ENCODE measurements around the gene MYO9A.
"Not testable (repeated sequence)": the region's sequence is repeated elsewhere in the genome, so short reads cannot be mapped to it uniquely, and the experiment has no call there.

MYO9A gene

DNA sequence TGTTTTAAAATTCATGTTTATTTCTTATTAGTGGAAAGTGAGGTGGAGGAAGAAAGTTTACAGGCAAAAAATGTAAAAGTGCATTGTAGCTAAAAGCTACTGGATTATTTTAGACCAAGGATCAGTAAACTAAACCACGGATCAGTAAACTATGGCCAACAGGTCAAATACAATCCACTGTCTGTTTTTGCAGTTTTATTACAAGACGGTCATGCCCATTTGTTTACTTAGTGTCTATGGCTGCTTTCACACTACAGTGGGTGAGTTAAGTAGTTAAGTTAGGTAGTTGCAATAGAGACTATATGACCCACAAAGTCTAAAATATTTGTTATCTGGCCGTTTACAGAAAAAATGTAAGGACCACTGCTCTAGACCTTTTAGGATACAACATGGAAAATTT lies 225.6 kb downstream of the MYO9A start:
- H3K4me3 ChIP-seq (ENCODE audit: insufficient read depth, low read depth, low read length) = no peak overlapping the region
- H3K36me3 ChIP-seq (ENCODE audit: control insufficient read depth, insufficient read depth, low read length) = no peaks in the 10 kb centered on the region
- no peaks in the 10 kb centered on the region for H3K4me1 ChIP-seq (ENCODE audit: control insufficient read depth, insufficient read depth, low read length)
- H3K9me3 ChIP-seq (ENCODE audit: control insufficient read depth, low read length) = no peaks in the 10 kb centered on the region
- no peak overlapping the region for H3K27ac ChIP-seq (ENCODE audit: insufficient read depth, low read depth, low read length, poor library complexity, severe bottlenecking)
- WGBS, 2 experiments = 93 to 97% methylated on average over 3 of the region's 3 CpGs
- H3K27me3 ChIP-seq (ENCODE audit: control insufficient read depth, insufficient read depth, low read length, poor library complexity, severe bottlenecking) = no peaks in the 10 kb centered on the region

DNA sequence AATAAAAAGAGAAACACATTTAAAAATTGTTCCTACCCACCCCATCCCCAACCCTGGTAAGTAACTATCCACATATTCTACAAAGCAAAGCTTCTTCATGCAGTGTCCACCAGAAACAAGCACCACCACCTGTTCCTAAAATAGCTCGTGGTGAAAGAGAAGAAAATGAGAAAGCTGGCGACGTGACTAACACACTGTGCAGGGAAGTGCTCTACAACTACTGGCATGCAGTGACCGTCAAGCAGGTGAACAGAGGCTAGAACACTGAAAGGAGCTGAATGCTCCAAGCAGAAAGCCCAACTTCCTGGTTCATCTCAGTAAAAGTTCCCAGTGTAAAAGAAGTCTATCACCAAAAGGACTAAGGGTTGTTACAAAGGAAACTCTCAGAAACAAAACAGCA lies 226.9 kb downstream of the MYO9A start:
- Histone ChIP-seq H3K27ac (ENCODE audit: insufficient read depth, low read depth, low read length, poor library complexity, severe bottlenecking) (no peak overlapping the region), H3K4me1 (ENCODE audit: control insufficient read depth, insufficient read depth, low read length) (no peaks in the 10 kb centered on the region), H3K4me3 (ENCODE audit: insufficient read depth, low read depth, low read length) (no peak overlapping the region), H3K27me3 (ENCODE audit: control insufficient read depth, insufficient read depth, low read length, poor library complexity, severe bottlenecking) (no peaks in the 10 kb centered on the region), H3K36me3 (ENCODE audit: control insufficient read depth, insufficient read depth, low read length) (no peaks in the 10 kb centered on the region), H3K9me3 (ENCODE audit: control insufficient read depth, low read length) (no peaks in the 10 kb centered on the region)
- WGBS, 2 experiments = 93 to 95% methylated on average over 4 of the region's 4 CpGs

DNA sequence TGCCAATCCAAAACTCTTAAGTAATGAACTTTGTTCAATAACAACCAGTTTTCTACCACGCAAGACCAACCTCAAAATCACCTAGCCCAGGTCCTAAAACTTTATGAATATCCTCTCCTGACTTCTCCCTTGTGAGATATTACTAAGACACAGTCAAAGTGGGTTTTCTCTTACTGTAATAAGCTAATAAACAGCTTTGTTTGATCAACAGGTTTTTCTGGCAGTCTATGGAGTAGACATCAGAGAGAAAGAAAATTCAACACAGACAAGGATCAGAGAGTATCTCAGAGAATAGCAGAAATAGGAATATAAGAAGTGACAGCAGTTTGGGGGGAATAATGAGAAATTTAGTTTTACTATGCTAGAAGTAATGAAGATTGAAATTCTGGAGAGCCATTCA lies 228.0 kb downstream of the MYO9A start:
- no peak overlapping the region for H3K4me3 ChIP-seq (ENCODE audit: insufficient read depth, low read depth, low read length)
- 90 to 100% methylated on average over 1 of the region's 1 CpG for WGBS, 2 experiments
- H3K27ac ChIP-seq (ENCODE audit: insufficient read depth, low read depth, low read length, poor library complexity, severe bottlenecking) = no peak overlapping the region
- H3K9me3 ChIP-seq (ENCODE audit: control insufficient read depth, low read length) = no peaks in the 10 kb centered on the region
- no peaks in the 10 kb centered on the region for H3K27me3 ChIP-seq (ENCODE audit: control insufficient read depth, insufficient read depth, low read length, poor library complexity, severe bottlenecking)
- H3K36me3 ChIP-seq (ENCODE audit: control insufficient read depth, insufficient read depth, low read length) = no peaks in the 10 kb centered on the region
- H3K4me1 ChIP-seq (ENCODE audit: control insufficient read depth, insufficient read depth, low read length) = no peaks in the 10 kb centered on the region

DNA sequence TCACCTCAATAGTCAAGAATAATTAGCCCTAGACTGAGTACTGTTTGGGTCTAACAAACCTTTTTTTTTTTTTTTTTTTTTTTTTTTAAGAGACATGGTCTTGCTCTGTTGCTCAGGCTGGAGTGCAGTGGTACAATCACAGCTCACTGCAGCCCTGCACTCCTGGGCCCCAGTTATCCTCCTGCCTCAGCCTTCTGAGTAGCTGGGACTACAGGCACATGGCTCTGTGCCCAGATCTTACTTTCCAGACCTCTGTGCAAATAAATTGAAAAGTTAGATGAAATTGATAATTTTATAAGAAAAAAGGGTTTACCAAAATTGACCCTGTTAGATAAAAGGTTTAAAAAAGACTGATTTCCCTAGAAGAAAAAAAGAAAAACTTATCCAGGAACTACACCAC lies 228.6 kb downstream of the MYO9A start:
- Histone ChIP-seq H3K4me1 (ENCODE audit: control insufficient read depth, insufficient read depth, low read length) (no peaks in the 10 kb centered on the region), H3K9me3 (ENCODE audit: control insufficient read depth, low read length) (no peaks in the 10 kb centered on the region), H3K27me3 (ENCODE audit: control insufficient read depth, insufficient read depth, low read length, poor library complexity, severe bottlenecking) (no peaks in the 10 kb centered on the region), H3K27ac (ENCODE audit: insufficient read depth, low read depth, low read length, poor library complexity, severe bottlenecking) (no peak overlapping the region), H3K36me3 (ENCODE audit: control insufficient read depth, insufficient read depth, low read length) (no peaks in the 10 kb centered on the region), H3K4me3 (ENCODE audit: insufficient read depth, low read depth, low read length) (no peak overlapping the region)

DNA sequence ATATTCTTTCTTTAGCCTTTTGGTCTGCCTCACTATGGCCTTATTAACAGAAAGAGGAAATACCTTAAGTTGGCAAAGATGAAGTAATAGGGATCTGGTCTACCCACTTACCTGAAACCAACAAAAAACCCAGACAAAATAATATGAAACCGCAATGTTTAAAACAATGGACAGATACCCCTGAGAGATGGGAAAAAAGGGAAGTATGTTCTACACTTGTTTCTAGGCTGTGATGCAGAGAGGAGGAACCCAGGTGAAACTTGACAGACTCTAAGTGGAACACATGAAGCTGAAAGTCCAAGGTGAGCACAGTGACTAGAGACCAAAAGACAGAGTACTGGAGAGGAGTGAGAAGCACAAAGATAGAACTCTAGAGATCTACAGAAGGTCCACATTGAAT lies 229.2 kb downstream of the MYO9A start:
- Histone ChIP-seq H3K4me1 (ENCODE audit: control insufficient read depth, insufficient read depth, low read length) (no peaks in the 10 kb centered on the region), H3K4me3 (ENCODE audit: insufficient read depth, low read depth, low read length) (no peak overlapping the region), H3K36me3 (ENCODE audit: control insufficient read depth, insufficient read depth, low read length) (no peaks in the 10 kb centered on the region), H3K9me3 (ENCODE audit: control insufficient read depth, low read length) (no peaks in the 10 kb centered on the region), H3K27me3 (ENCODE audit: control insufficient read depth, insufficient read depth, low read length, poor library complexity, severe bottlenecking) (no peaks in the 10 kb centered on the region), H3K27ac (ENCODE audit: insufficient read depth, low read depth, low read length, poor library complexity, severe bottlenecking) (no peak overlapping the region)
- 100% methylated on average over 1 of the region's 1 CpG for WGBS, 2 experiments

GRCh38 chr15:71885390-71885789 lies 232.6 kb downstream of the MYO9A start:
- Histone ChIP-seq H3K4me1 (ENCODE audit: control insufficient read depth, insufficient read depth, low read length) (no peaks in the 10 kb centered on the region), H3K4me3 (ENCODE audit: insufficient read depth, low read depth, low read length) (no peak overlapping the region), H3K36me3 (ENCODE audit: control insufficient read depth, insufficient read depth, low read length) (no peaks in the 10 kb centered on the region), H3K9me3 (ENCODE audit: control insufficient read depth, low read length) (no peaks in the 10 kb centered on the region), H3K27ac (ENCODE audit: insufficient read depth, low read depth, low read length, poor library complexity, severe bottlenecking) (no peak overlapping the region), H3K27me3 (ENCODE audit: control insufficient read depth, insufficient read depth, low read length, poor library complexity, severe bottlenecking) (no peaks in the 10 kb centered on the region)
- 86% methylated on average over 6 of the region's 6 CpGs for WGBS, 2 experiments

GRCh38 chr15:71883447-71883846 lies 234.5 kb downstream of the MYO9A start:
- no peak overlapping the region for H3K4me3 ChIP-seq (ENCODE audit: insufficient read depth, low read depth, low read length)

GRCh38 chr15:71880276-71880675 lies 237.7 kb downstream of the MYO9A start:
- no peaks in the 10 kb centered on the region for H3K27me3 ChIP-seq (ENCODE audit: control insufficient read depth, insufficient read depth, low read length, poor library complexity, severe bottlenecking)
- no peaks in the 10 kb centered on the region for H3K4me1 ChIP-seq (ENCODE audit: control insufficient read depth, insufficient read depth, low read length)
- no peak overlapping the region for H3K27ac ChIP-seq (ENCODE audit: insufficient read depth, low read depth, low read length, poor library complexity, severe bottlenecking)
- H3K36me3 ChIP-seq (ENCODE audit: control insufficient read depth, insufficient read depth, low read length) = peaks cover 3% of the 10 kb centered on the region
- no peak overlapping the region for H3K4me3 ChIP-seq (ENCODE audit: insufficient read depth, low read depth, low read length)
- H3K9me3 ChIP-seq (ENCODE audit: control insufficient read depth, low read length) = no peaks in the 10 kb centered on the region
- 84 to 90% methylated on average over 4 to 6 of the region's 6 CpGs for WGBS, 2 experiments

More at GRCh38 chr15:71883447-71883846, 234.5 kb downstream of the MYO9A start:
- WGBS, 2 experiments = 97 to 100% methylated on average over 1 of the region's 1 CpG
- Histone ChIP-seq H3K4me1 (ENCODE audit: control insufficient read depth, insufficient read depth, low read length) (no peaks in the 10 kb centered on the region), H3K27ac (ENCODE audit: insufficient read depth, low read depth, low read length, poor library complexity, severe bottlenecking) (no peak overlapping the region), H3K36me3 (ENCODE audit: control insufficient read depth, insufficient read depth, low read length) (peaks cover 3% of the 10 kb centered on the region), H3K27me3 (ENCODE audit: control insufficient read depth, insufficient read depth, low read length, poor library complexity, severe bottlenecking) (no peaks in the 10 kb centered on the region), H3K9me3 (ENCODE audit: control insufficient read depth, low read length) (no peaks in the 10 kb centered on the region)

- Histone ChIP-seq H3K4me3 (ENCODE audit: insufficient read depth, low read depth, low read length) (no peak overlapping the region), H3K9me3 (ENCODE audit: control insufficient read depth, low read length) (no peaks in the 10 kb centered on the region), H3K4me1 (ENCODE audit: control insufficient read depth, insufficient read depth, low read length) (no peaks in the 10 kb centered on the region), H3K36me3 (ENCODE audit: control insufficient read depth, insufficient read depth, low read length) (no peaks in the 10 kb centered on the region), H3K27me3 (ENCODE audit: control insufficient read depth, insufficient read depth, low read length, poor library complexity, severe bottlenecking) (no peaks in the 10 kb centered on the region), H3K27ac (ENCODE audit: insufficient read depth, low read depth, low read length, poor library complexity, severe bottlenecking) (no peak overlapping the region)
- WGBS, 2 experiments = 95 to 98% methylated on average over 3 of the region's 3 CpGs
Measured at GRCh38 chr15:71874245-71874644, 243.7 kb downstream of the MYO9A start.

DNA sequence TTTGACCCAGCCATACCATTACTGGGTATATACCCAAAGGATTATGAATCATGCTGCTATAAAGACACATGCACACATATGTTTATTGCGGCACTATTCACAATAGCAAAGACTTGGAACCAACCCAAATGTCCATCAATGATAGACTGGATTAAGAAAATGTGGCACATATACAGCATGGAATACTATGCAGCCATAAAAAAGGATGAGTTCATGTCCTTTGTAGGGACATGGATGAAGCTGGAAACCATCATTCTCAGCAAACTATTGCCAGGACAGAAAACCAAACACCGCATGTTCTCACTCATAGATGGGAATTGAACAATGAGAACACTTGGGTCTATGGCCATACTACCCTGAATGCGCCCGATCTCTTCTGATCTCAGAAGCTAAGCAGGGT lies 259.7 kb downstream of the MYO9A start:
- H3K27ac ChIP-seq (ENCODE audit: insufficient read depth, low read depth, low read length, poor library complexity, severe bottlenecking); H3K36me3 ChIP-seq (ENCODE audit: control insufficient read depth, insufficient read depth, low read length); H3K27me3 ChIP-seq (ENCODE audit: control insufficient read depth, insufficient read depth, low read length, poor library complexity, severe bottlenecking); H3K4me3 ChIP-seq (ENCODE audit: insufficient read depth, low read depth, low read length); H3K4me1 ChIP-seq (ENCODE audit: control insufficient read depth, insufficient read depth, low read length); H3K9me3 ChIP-seq (ENCODE audit: control insufficient read depth, low read length): not testable (repeated sequence)
- WGBS, 2 experiments = 89 to 99% methylated on average over 3 of the region's 4 CpGs

DNA sequence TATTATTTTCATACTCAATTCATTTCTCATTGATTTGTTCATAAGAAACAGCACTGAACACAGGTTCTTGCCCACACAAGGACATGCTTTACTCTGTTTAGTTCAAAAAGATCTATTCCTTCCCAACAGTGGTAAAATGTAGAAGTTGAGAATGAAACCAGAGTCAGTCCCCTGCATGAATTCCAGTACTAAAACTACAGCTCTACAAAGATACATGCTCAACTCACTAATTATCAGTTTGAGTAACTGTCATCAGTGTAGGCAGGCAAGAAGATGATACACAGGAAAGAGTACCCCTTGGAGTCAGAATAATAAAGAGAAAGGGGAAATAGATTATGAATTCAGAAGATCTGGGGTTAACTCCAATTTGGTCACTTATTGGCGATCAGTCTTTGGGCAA lies 264.4 kb downstream of the MYO9A start:
- no peak overlapping the region for H3K27ac ChIP-seq (ENCODE audit: insufficient read depth, low read depth, low read length, poor library complexity, severe bottlenecking)
- 100% methylated on average over 1 of the region's 1 CpG; no CpG with 5 or more reads in 1 of the 2 experiments for WGBS, 2 experiments
- H3K36me3 ChIP-seq (ENCODE audit: control insufficient read depth, insufficient read depth, low read length) = peaks cover 7% of the 10 kb centered on the region
- H3K9me3 ChIP-seq (ENCODE audit: control insufficient read depth, low read length) = no peaks in the 10 kb centered on the region
- no peaks in the 10 kb centered on the region for H3K27me3 ChIP-seq (ENCODE audit: control insufficient read depth, insufficient read depth, low read length, poor library complexity, severe bottlenecking)
- no peak overlapping the region for H3K4me3 ChIP-seq (ENCODE audit: insufficient read depth, low read depth, low read length)
- no peaks in the 10 kb centered on the region for H3K4me1 ChIP-seq (ENCODE audit: control insufficient read depth, insufficient read depth, low read length)
